Fibroblast of the aortic adventitia (primary cell): ENCODE results near the gene SPATA13. TPM values are rescaled to one million over a fixed set of nuclear protein-coding genes. Genes with fewer than 3 reads are reported as not detected.

Source experiments
- DNase-seq: peaks from one replicate; pipeline ENCODE4 v3.0.0-alpha.2; 2010; ENCODE audit warnings: low read depth
- H3K4me3 ChIP-seq: 2 replicates; pipeline ENCODE4 v1.5.1; 2011; ENCODE audit warnings: low read depth, mild to moderate bottlenecking, control low read depth, low read length, moderate library complexity
- total RNA-seq: library from RNA; depleted of rRNA; stranded (reverse); fragments of >200 nt; gene quantifications from 2 replicates; pipeline ENCODE4 v1.2.3, GENCODE V29; 2012; ENCODE audit warnings: low replicate concordance
- TF ChIP-seq, protein P1 (sequence below): IDR thresholded peaks from 2 replicates; pipeline ENCODE4 v1.5.1; 2011; ENCODE audit warnings: mild to moderate bottlenecking, low read length, control low read depth, inconsistent platforms; ENCODE audit not compliant: insufficient read depth

Gene SPATA13
- total RNA-seq, 1 donor = 12.2 TPM

DNA sequence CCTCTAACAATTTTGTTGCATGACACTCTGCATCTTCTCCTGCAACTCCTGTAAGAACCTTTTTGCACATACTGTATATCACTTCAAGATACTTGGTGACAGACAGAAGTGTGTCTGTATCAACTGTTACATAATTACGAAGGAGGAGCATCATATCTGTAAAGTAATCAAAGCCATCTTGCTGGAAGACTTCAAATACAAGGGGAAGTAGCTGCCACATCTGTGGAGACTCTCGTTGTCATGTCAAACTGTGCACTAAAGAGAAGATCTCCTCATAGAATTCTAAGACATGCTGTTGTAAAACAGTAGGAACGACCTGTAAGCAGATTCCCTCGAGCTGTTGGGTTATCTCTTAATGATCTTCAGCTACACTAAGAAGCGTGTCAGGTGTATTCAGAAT, 38.0 kb upstream of the SPATA13 start:
- H3K4me3 ChIP-seq = no peak overlapping the region
- DNase-seq = no peak
- TF ChIP-seq, protein P1, sequence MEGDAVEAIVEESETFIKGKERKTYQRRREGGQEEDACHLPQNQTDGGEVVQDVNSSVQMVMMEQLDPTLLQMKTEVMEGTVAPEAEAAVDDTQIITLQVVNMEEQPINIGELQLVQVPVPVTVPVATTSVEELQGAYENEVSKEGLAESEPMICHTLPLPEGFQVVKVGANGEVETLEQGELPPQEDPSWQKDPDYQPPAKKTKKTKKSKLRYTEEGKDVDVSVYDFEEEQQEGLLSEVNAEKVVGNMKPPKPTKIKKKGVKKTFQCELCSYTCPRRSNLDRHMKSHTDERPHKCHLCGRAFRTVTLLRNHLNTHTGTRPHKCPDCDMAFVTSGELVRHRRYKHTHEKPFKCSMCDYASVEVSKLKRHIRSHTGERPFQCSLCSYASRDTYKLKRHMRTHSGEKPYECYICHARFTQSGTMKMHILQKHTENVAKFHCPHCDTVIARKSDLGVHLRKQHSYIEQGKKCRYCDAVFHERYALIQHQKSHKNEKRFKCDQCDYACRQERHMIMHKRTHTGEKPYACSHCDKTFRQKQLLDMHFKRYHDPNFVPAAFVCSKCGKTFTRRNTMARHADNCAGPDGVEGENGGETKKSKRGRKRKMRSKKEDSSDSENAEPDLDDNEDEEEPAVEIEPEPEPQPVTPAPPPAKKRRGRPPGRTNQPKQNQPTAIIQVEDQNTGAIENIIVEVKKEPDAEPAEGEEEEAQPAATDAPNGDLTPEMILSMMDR = no peak

GRCh38 chr13:24123761-24124160, 36.8 kb upstream of the SPATA13 start:
- TF ChIP-seq, protein P1 = no peak
- no peak overlapping the region for H3K4me3 ChIP-seq
- DNase-seq = no peak

GRCh38 chr13:24124789-24125476, 35.6 kb upstream of the SPATA13 start:
- H3K4me3 ChIP-seq = no peak overlapping the region
- TF ChIP-seq, protein P1 = no peak
- DNase-seq = no peak

DNA sequence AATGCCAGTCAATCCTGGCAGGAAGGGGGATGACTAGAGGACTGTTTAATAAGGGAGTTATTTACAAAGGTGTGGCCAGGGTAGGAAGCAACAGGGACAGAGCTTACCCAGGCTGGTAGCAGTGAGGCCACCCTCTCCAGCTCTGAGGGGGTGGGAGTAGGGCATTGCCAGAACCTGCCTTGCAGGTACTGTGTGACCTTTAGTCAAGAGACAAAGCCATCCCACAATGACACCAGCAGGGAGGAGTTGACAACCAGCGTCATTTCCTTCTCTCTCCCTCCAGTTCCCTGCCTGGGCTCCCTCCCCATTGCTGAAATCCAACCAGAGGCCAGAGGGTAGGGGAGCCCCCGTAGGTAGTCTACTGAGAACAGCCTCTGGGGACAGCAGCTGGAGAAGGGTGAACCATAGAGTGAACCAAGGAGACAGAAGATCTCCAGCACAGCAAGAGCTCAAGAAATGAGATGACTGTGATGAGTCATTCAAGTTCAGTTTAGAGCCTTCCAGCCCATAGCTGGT, 33.3 kb upstream of the SPATA13 start:
- TF ChIP-seq, protein P1 = no peak
- no peak overlapping the region for H3K4me3 ChIP-seq
- no peak for DNase-seq

DNA sequence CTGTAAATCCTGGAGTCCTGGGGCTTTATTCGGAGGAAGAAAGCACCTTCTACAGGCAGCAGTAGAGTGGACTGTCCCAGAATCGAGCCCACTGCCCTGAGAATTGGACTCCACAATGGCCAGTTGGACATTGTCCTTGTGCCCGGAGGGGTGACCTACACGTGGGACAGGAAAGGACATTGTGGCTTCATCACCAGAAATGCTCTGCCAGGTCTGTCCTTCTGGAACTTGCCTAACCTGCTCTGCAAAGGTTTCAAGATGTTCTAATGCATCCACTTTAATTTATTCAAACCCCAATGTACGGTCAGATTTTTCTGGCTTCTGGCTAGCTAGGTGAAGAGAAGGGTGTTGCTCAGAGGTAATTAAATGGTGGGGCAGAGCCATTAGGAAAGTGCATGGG, 32.4 kb upstream of the SPATA13 start:
- TF ChIP-seq, protein P1 = no peak
- no peak for DNase-seq
- no peak overlapping the region for H3K4me3 ChIP-seq

GRCh38 chr13:24128962-24129361, 31.6 kb upstream of the SPATA13 start:
- no peak overlapping the region for H3K4me3 ChIP-seq
- TF ChIP-seq, protein P1 = no peak
- no peak for DNase-seq
